DMS53 treated with DMSO at 0.1 percent for 48 hours (cell line): ENCODE data around the gene SPDYE2B.
"Not testable (repeated sequence)": the region's sequence is repeated elsewhere in the genome, so short reads cannot be mapped to it uniquely, and the experiment has no call there.

ENCODE experiments used
- DNase-seq: peaks from one replicate; lab custom pipeline; 2025; ENCODE audit not compliant: unreplicated experiment; lab: John Stamatoyannopoulos, UW

SPDYE2B gene

GRCh38 chr7:102638848-102639247 is 11.3 kb upstream of the SPDYE2B start:
- not testable (repeated sequence) for DNase-seq

GRCh38 chr7:102642691-102643090 is 7.4 kb upstream of the SPDYE2B start, which contains the start of gene UPK3BL1:
Gene UPK3BL1 (minus strand): TSS chr7:102642791. CDS start chr7:102642741, 50 bp downstream.
- DNase-seq = not testable (repeated sequence)

GRCh38 chr7:102643404-102643803 is 6.7 kb upstream of the SPDYE2B start:
- not testable (repeated sequence) for DNase-seq

- DNase-seq = not testable (repeated sequence)
These were observed 2.3 kb upstream of the SPDYE2B start for GRCh38 chr7:102647813-102648212.

GRCh38 chr7:102664765-102665164 is 14.6 kb downstream of the SPDYE2B start:
- DNase-seq = not testable (repeated sequence)

GRCh38 chr7:102666850-102667249 is 16.7 kb downstream of the SPDYE2B start:
- DNase-seq = not testable (repeated sequence)

GRCh38 chr7:102667523-102667922 is 17.4 kb downstream of the SPDYE2B start:
- not testable (repeated sequence) for DNase-seq

- DNase-seq = not testable (repeated sequence)
These were observed 21.2 kb downstream of the SPDYE2B start, which contains the start of gene POLR2J2 for GRCh38 chr7:102671166-102671955. Gene POLR2J2 (minus strand): TSS chr7:102671663. CDS start chr7:102671601, 62 bp downstream.

- not testable (repeated sequence) for DNase-seq
These were observed 21.8 kb downstream of the SPDYE2B start for GRCh38 chr7:102671956-102672307.

- not testable (repeated sequence) for DNase-seq
These were observed 23.4 kb downstream of the SPDYE2B start for GRCh38 chr7:102673447-102674067.

- not testable (repeated sequence) for DNase-seq
These were observed 25.4 kb downstream of the SPDYE2B start for GRCh38 chr7:102675545-102675944.

- not testable (repeated sequence) for DNase-seq
These were observed 30.7 kb downstream of the SPDYE2B start for GRCh38 chr7:102680780-102681179.

- not testable (repeated sequence) for DNase-seq
These were observed 32.4 kb downstream of the SPDYE2B start for GRCh38 chr7:102682560-102682959.

- not testable (repeated sequence) for DNase-seq
These were observed 38.3 kb downstream of the SPDYE2B start for GRCh38 chr7:102688299-102689036.

GRCh38 chr7:102689436-102690282 is 39.5 kb downstream of the SPDYE2B start:
- DNase-seq = not testable (repeated sequence)

GRCh38 chr7:102690602-102691001 is 40.5 kb downstream of the SPDYE2B start:
- DNase-seq = not testable (repeated sequence)

- DNase-seq = peak; percentile 18
These were observed 43.9 kb downstream of the SPDYE2B start for GRCh38 chr7:102694008-102694407.

GRCh38 chr7:102695033-102695552 is 45.0 kb downstream of the SPDYE2B start:
- not testable (repeated sequence) for DNase-seq

GRCh38 chr7:102696009-102696408 is 45.9 kb downstream of the SPDYE2B start:
- DNase-seq = not testable (repeated sequence)
